K562 (cell line): ENCODE measurements around the gene SAMD14. TPM values are rescaled to one million over a fixed set of nuclear protein-coding genes. Genes with fewer than 3 reads are reported as not detected.

Experiments
- CEBPG ChIP-seq, 3 experiments: fragments of 200-800 bp in 1 of 3; sonication (Bioruptor generic) in 1 of 3; sonication (generic) in 1 of 3; formaldehyde crosslinking in 1 of 3; IDR thresholded peaks in 2 of 3; conservative IDR thresholded peaks in 1 of 3; 2 replicates each; pipeline versions ENCODE4 v1.6.1 to v1.8.0; 2016 to 2022; ENCODE audit warnings: missing compliant biosample characterization in 2 of 3, missing genetic modification characterization in 2 of 3, mild to moderate bottlenecking in 1 of 3, missing genetic modification reagents in 1 of 3
- DDX20 ChIP-seq: fragments of 450-650 bp; IDR thresholded peaks from 2 replicates; pipeline ENCODE4 v1.6.1; 2016; ENCODE audit warnings: missing genetic modification characterization, low read depth, mild to moderate bottlenecking, missing compliant biosample characterization, moderate library complexity
- DMBX1 ChIP-seq: fragments of 250-450 bp; sonication (Bioruptor Pico); IDR thresholded peaks from 2 replicates; pipeline ENCODE4 v1.8.0; 2022; ENCODE audit warnings: inconsistent platforms, mild to moderate bottlenecking, moderate library complexity, borderline replicate concordance
- GTF2E2 ChIP-seq: fragments of 200-800 bp; sonication (Bioruptor generic); IDR thresholded peaks from 2 replicates; pipeline ENCODE4 v1.6.1; 2016; ENCODE audit warnings: missing genetic modification characterization, missing compliant biosample characterization
- HDAC1 ChIP-seq, 2 experiments: fragments of 450-650 bp; IDR thresholded peaks; 2 replicates each; pipeline ENCODE4 v1.6.1; 2016 to 2017; ENCODE audit warnings: inconsistent platforms in 1 of 2, mild to moderate bottlenecking in 1 of 2, moderate library complexity in 1 of 2
- LEF1 ChIP-seq: fragments of 450-650 bp; IDR thresholded peaks from 2 replicates; pipeline ENCODE4 v1.6.1; 2016; ENCODE audit warnings: mild to moderate bottlenecking
- MYNN ChIP-seq, 2 experiments: sonication (generic); formaldehyde crosslinking in 1 of 2; IDR thresholded peaks; 2 replicates each; pipeline versions ENCODE4 v1.5.0 to v1.6.1; 2016 to 2020; ENCODE audit warnings: antibody characterized with exemption in 1 of 2, missing genetic modification reagents in 1 of 2
- NKRF ChIP-seq: fragments of 450-650 bp; IDR thresholded peaks from 2 replicates; pipeline ENCODE4 v1.6.1; 2016; ENCODE audit warnings: borderline replicate concordance
- POLR2AphosphoS5 ChIP-seq: IDR thresholded peaks from 2 replicates; pipeline ENCODE4 v1.6.1; 2011; ENCODE audit warnings: mild to moderate bottlenecking, low read depth, low read length, moderate library complexity; ENCODE audit not compliant: control insufficient read depth, insufficient read depth
- RBM17 ChIP-seq: fragments of 200-400 bp; formaldehyde crosslinking; IDR thresholded peaks from 2 replicates; pipeline ENCODE4 v1.6.1; 2017; ENCODE audit warnings: low read depth, mild to moderate bottlenecking, low read length, borderline replicate concordance
- SMAD1 ChIP-seq: fragments of 150-350 bp; IDR thresholded peaks from 2 replicates; pipeline ENCODE4 v1.6.1; 2014; ENCODE audit warnings: low read length, low read depth; ENCODE audit not compliant: partially characterized antibody
- THAP7 ChIP-seq: fragments of 250-450 bp; sonication (Bioruptor Pico); IDR thresholded peaks from 2 replicates; pipeline ENCODE4 v1.5.0; 2021
- TRIM24 ChIP-seq, 2 experiments: fragments of 450-650 bp; IDR thresholded peaks; 2 replicates each; pipeline ENCODE4 v1.6.1; 2016
- UBTF ChIP-seq, 2 experiments: IDR thresholded peaks; 2 replicates each; pipeline ENCODE4 v1.6.1; 2012; ENCODE audit warnings: improper control_type of control experiment in 2 of 2, low read depth in 2 of 2, low read length in 2 of 2, borderline replicate concordance in 1 of 2
- ZBTB11 ChIP-seq, 3 experiments: fragments of 200-800 bp in 1 of 3; fragments of 250-450 bp in 1 of 3; fragments of 450-650 bp in 1 of 3; sonication (Bioruptor Pico) in 1 of 3; sonication (Bioruptor generic) in 1 of 3; formaldehyde crosslinking in 1 of 3; IDR thresholded peaks; 2 replicates each; pipeline versions ENCODE4 v1.6.1 to v1.8.0; 2016 to 2022; ENCODE audit warnings: mild to moderate bottlenecking in 2 of 3, missing genetic modification characterization in 2 of 3, missing compliant biosample characterization in 1 of 3, moderate library complexity in 1 of 3
- ZNF184 ChIP-seq: sonication (generic); formaldehyde crosslinking; IDR thresholded peaks from 2 replicates; pipeline ENCODE4 v1.5.0; 2020; ENCODE audit warnings: missing genetic modification reagents
- polyA plus RNA-seq, 8 experiments: library from polyadenylated mRNA; depleted of rRNA in 4 of 8; stranded (reverse) in 5 of 8; unstranded in 3 of 8; fragments of >200 nt; fragmentation: Nextera tagmentation in 2 of 8; fragmentation: Illumina TruSeq in 1 of 8; extraction: Ambion mirVana in 2 of 8; extraction: Trizol in 1 of 8; gene quantifications; 2 replicates each; pipeline versions ENCODE4 v1.2.1 to v1.2.3, GENCODE V29; 2011 to 2014; ENCODE audit warnings: inconsistent platforms in 1 of 8, missing spikeins in 1 of 8
- total RNA-seq, 7 experiments: library from RNA; depleted of rRNA in 6 of 7; stranded (reverse); fragments of >200 nt in 6 of 7; fragmentation: Illumina TruSeq in 2 of 7; extraction: Trizol in 2 of 7; gene quantifications; 2 replicates each; pipeline versions ENCODE4 v1.2.1 to v1.2.3, GENCODE V29; 2011 to 2021; ENCODE audit warnings: low replicate concordance in 1 of 7

The SAMD14 gene
- total and polyA plus RNA-seq, 9 of the 15 experiments (the other 6 are each of a cell fraction or from before 2014, with no cell fraction given), result 0.04 to 0.07 TPM; not detected in 7

- TF ChIP-seq RBM17, result no peak
- TF ChIP-seq NKRF, result no peak
- TF ChIP-seq POLR2AphosphoS5, result peak; percentile 61; the same call in 1 of the 2 replicates
- peak in 1 of 2 experiments; percentile 79; a peak in 1 of 4 replicates for TF ChIP-seq UBTF (IDR thresholded peaks at IDR 0.05; ENCODE audit: borderline replicate concordance in 1 of 2, low read depth in 2 of 2, low read length in 2 of 2)
- TF ChIP-seq CEBPG (CRISPR knock-in tag; IDR thresholded peaks at IDR 0.05), result no peak
- no peak for TF ChIP-seq CEBPG (tag; conservative IDR thresholded peaks at IDR 0.05 in 1 of 2, IDR thresholded peaks at IDR 0.05 in 1 of 2)
- TF ChIP-seq ZNF184 (CRISPR knock-in tag), result no peak
- no peak for TF ChIP-seq SMAD1
- TF ChIP-seq THAP7 (CRISPR knock-in tag), result no peak
- no peak for TF ChIP-seq DMBX1 (CRISPR knock-in tag)
- TF ChIP-seq TRIM24 (IDR thresholded peaks at IDR 0.05), result peak in 1 of 2 experiments; percentile 48; a peak in 2 of 4 replicates
- no peak for TF ChIP-seq DDX20
- TF ChIP-seq ZBTB11 (CRISPR knock-in tag; IDR thresholded peaks at IDR 0.05), result peak in 1 of 3 experiments; percentile 44; a peak in 1 of 6 replicates
- peak; percentile 70 for TF ChIP-seq LEF1
- TF ChIP-seq HDAC1 (IDR thresholded peaks at IDR 0.05), result peak in 1 of 2 experiments; percentile 57; a peak in 2 of 4 replicates
- peak; percentile 60 for TF ChIP-seq MYNN (IDR thresholded peaks at IDR 0.05)
- TF ChIP-seq MYNN (CRISPR knock-in tag; IDR thresholded peaks at IDR 0.05), result no peak
- TF ChIP-seq GTF2E2 (tag), result no peak
Observed at GRCh38 chr17:50153650-50154575, 24.0 kb upstream of the SAMD14 start (continued).
